ENCODE data around the gene TCAIM. TPM values are rescaled to one million over a fixed set of nuclear protein-coding genes. Genes with fewer than 3 reads are reported as not detected.

The TCAIM gene
- total RNA-seq, 2 donors from 2014 or later: 36.2 to 39.7 TPM

DNA sequence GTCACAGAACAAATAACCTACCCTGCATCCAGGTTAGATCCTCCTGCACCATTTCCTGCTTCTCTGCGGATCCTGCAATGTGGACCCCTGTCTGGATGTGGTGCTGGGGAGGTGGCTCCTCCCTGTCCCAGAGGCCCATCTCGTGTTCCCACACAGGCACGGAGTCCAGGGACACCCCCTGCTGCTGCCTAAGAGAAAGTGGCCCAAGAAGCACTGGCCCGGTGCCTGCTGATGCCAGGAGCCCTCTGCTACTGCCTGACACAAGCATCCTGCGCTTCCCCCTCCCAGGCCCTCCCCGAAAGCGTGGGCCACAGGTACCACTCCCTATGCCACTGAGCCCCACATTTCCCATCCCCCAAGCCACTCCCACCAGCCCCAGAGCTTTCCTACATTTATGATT lies 90.3 kb downstream of the TCAIM start:
- H3K36me3 ChIP-seq: no peaks in the 10 kb centered on the region
- no peak overlapping the region for H3K4me3 ChIP-seq
- H3K4me1 ChIP-seq (replicated peaks): no peaks in the 10 kb centered on the region
- no peaks in the 10 kb centered on the region for H3K9me3 ChIP-seq
- H3K27me3 ChIP-seq (replicated peaks; ENCODE audit: insufficient read depth): no peaks in the 10 kb centered on the region
- H3K27ac ChIP-seq: no peak overlapping the region
- intact Hi-C loops (cut with DNase I): no loop called here
- TF ChIP-seq POLR2AphosphoS5 (IDR thresholded peaks at IDR 0.05) (no peak), POLR2A (IDR thresholded peaks at IDR 0.05) (no peak)
- TF ChIP-seq, protein P1, sequence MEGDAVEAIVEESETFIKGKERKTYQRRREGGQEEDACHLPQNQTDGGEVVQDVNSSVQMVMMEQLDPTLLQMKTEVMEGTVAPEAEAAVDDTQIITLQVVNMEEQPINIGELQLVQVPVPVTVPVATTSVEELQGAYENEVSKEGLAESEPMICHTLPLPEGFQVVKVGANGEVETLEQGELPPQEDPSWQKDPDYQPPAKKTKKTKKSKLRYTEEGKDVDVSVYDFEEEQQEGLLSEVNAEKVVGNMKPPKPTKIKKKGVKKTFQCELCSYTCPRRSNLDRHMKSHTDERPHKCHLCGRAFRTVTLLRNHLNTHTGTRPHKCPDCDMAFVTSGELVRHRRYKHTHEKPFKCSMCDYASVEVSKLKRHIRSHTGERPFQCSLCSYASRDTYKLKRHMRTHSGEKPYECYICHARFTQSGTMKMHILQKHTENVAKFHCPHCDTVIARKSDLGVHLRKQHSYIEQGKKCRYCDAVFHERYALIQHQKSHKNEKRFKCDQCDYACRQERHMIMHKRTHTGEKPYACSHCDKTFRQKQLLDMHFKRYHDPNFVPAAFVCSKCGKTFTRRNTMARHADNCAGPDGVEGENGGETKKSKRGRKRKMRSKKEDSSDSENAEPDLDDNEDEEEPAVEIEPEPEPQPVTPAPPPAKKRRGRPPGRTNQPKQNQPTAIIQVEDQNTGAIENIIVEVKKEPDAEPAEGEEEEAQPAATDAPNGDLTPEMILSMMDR (IDR thresholded peaks at IDR 0.05): no peak
- 74% methylated on average over 7 of the region's 7 CpGs for WGBS
- DNase-seq (ENCODE audit: low spot score): no peak

DNA sequence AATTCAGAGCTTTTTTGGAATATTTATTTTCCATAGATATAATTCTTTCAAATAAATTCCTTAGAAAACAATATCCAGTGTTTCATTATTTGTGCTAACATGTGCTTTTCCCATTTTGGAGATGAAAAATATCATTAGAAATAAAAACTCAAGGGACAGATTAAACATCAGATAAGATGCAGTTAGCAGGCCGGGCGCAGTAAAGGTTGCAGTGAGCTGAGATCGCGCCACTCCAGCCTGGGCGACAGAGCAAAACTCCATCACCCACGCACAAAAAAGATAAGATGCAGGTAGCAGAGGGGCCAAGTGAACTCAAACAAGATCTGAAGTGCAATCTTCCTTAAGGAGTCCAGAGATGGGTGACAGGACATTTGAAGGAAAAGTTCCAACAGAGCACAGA lies 90.9 kb downstream of the TCAIM start:
- H3K27ac ChIP-seq: no peak overlapping the region
- no peak for TF ChIP-seq POLR2A (IDR thresholded peaks at IDR 0.05)
- TF ChIP-seq, protein P1 (IDR thresholded peaks at IDR 0.05): no peak
- TF ChIP-seq POLR2AphosphoS5 (IDR thresholded peaks at IDR 0.05): no peak
- H3K4me1 ChIP-seq (replicated peaks): no peaks in the 10 kb centered on the region
- H3K36me3 ChIP-seq: no peaks in the 10 kb centered on the region
- 92% methylated on average over 6 of the region's 6 CpGs for WGBS
- H3K27me3 ChIP-seq (replicated peaks; ENCODE audit: insufficient read depth): no peaks in the 10 kb centered on the region
- DNase-seq (ENCODE audit: low spot score): no peak
- no peaks in the 10 kb centered on the region for H3K9me3 ChIP-seq
- intact Hi-C loops (cut with DNase I): no loop called here
- H3K4me3 ChIP-seq: no peak overlapping the region

DNA sequence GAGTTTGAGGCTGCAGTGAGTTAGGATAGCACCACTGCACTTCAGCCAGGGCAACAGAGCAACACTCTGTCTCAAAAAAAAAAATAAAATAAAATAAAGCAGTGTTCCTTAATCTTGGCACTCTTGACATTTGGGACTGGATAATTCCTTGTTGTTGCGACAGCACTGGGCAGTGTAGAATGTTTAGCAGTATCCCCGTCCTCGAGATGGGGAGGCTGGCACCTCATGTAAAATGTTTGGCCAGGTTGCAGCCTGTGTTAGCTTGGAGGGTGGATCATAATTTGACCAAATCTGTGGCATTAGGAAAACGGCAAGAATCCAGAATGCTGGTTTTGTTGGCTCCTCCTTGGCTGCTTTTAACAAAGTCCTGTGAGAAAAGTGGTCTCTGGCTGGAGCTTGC lies 91.9 kb downstream of the TCAIM start:
- DNase-seq (ENCODE audit: low spot score): no peak
- TF ChIP-seq POLR2A (IDR thresholded peaks at IDR 0.05): no peak
- TF ChIP-seq POLR2AphosphoS5 (IDR thresholded peaks at IDR 0.05): no peak
- TF ChIP-seq, protein P1 (IDR thresholded peaks at IDR 0.05): no peak
- no peaks in the 10 kb centered on the region for H3K27me3 ChIP-seq (replicated peaks; ENCODE audit: insufficient read depth)
- H3K27ac ChIP-seq: no peak overlapping the region
- WGBS: 62% methylated on average over 4 of the region's 4 CpGs
- H3K4me1 ChIP-seq (replicated peaks): no peaks in the 10 kb centered on the region
- no peaks in the 10 kb centered on the region for H3K36me3 ChIP-seq
- no peaks in the 10 kb centered on the region for H3K9me3 ChIP-seq
- intact Hi-C loops (cut with DNase I): no loop called here
- no peak overlapping the region for H3K4me3 ChIP-seq

DNA sequence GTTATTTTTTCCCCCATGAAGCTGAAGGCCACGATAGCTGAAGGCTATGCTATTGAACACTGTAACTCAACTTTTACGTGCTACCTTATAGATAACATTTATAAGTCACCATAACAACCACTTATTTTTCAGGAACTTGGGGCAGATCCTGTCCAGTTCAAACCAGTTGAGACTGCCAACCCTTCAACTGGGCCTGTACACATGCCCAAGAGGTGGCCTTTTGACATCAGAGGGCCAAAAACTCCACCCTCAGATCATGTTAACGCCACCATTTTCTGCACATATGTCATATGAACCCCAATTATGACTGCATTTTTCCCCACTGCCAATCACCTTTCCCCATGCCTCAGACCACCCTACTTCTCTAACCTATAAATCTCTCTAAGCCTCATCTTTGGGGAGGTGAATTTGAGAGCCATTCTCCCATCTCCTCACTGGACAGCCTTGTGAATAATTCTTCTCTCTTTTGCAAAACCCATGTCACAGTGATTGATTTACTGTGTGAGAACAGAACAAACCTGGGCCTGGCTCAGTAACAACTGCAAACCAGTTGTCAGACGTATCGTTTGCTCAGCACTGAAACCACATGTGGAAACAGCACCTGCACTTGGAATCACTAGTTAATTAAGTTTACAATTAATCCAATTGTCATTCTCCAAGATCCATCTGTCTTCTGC lies 96.4 kb downstream of the TCAIM start:
- intact Hi-C loops (cut with DNase I): no loop called here

More for the DNA sequence above, 96.4 kb downstream of the TCAIM start:
- no peak for TF ChIP-seq POLR2A (IDR thresholded peaks at IDR 0.05)
- TF ChIP-seq POLR2AphosphoS5 (IDR thresholded peaks at IDR 0.05): no peak
- TF ChIP-seq, protein P1 (IDR thresholded peaks at IDR 0.05): no peak
- Histone ChIP-seq H3K9me3 (no peaks in the 10 kb centered on the region), H3K36me3 (no peaks in the 10 kb centered on the region), H3K4me1 (replicated peaks) (no peaks in the 10 kb centered on the region), H3K27ac (no peak overlapping the region), H3K4me3 (no peak overlapping the region), H3K27me3 (replicated peaks; ENCODE audit: insufficient read depth) (no peaks in the 10 kb centered on the region)
- 44% methylated on average over 5 of the region's 5 CpGs for WGBS
- DNase-seq (ENCODE audit: low spot score): no peak

Measured in prostate gland (tissue), 2 donors.